ENCODE data around the gene ZCCHC3.

The ZCCHC3 gene

GRCh38 chr20:286508-286907, 10.9 kb upstream of the ZCCHC3 start:
- DNase-seq (ENCODE audit: low spot score): no peak

- DNase-seq (ENCODE audit: low spot score): no peak
These were observed 8.2 kb upstream of the ZCCHC3 start for GRCh38 chr20:288956-289692.

- no peak for DNase-seq (ENCODE audit: low spot score)
These were observed 7.7 kb upstream of the ZCCHC3 start for GRCh38 chr20:289693-290083.

GRCh38 chr20:290084-290831, 7.1 kb upstream of the ZCCHC3 start, which contains the start of gene C20orf96:
Gene C20orf96 (minus strand): TSS chr20:290750. CDS start chr20:290610, 140 bp downstream.
- DNase-seq (ENCODE audit: low spot score): peak; percentile 95

GRCh38 chr20:294602-295001, 2.8 kb upstream of the ZCCHC3 start:
- no peak for DNase-seq (ENCODE audit: low spot score)

- no peak for DNase-seq (ENCODE audit: low spot score)
These were observed 1.6 kb upstream of the ZCCHC3 start for GRCh38 chr20:295804-296203.

GRCh38 chr20:297925-298775, 780 bp downstream of the ZCCHC3 start:
- DNase-seq (ENCODE audit: low spot score): peak; percentile 51

- DNase-seq (ENCODE audit: low spot score): no peak
These were observed 1.5 kb downstream of the ZCCHC3 start for GRCh38 chr20:298776-299391.

- DNase-seq (ENCODE audit: low spot score): no peak
These were observed 3.1 kb downstream of the ZCCHC3 start for GRCh38 chr20:300345-300990.

- no peak for DNase-seq (ENCODE audit: low spot score)
These were observed 4.8 kb downstream of the ZCCHC3 start for GRCh38 chr20:301886-302848.

- no peak for DNase-seq (ENCODE audit: low spot score)
These were observed 8.4 kb downstream of the ZCCHC3 start for GRCh38 chr20:305745-306144.

GRCh38 chr20:308427-309038, 11.2 kb downstream of the ZCCHC3 start:
- no peak for DNase-seq (ENCODE audit: low spot score)

- no peak for DNase-seq (ENCODE audit: low spot score)
These were observed 12.0 kb downstream of the ZCCHC3 start for GRCh38 chr20:309306-309840.

GRCh38 chr20:309841-310644, 12.7 kb downstream of the ZCCHC3 start:
- DNase-seq (ENCODE audit: low spot score): peak; percentile 98

- DNase-seq (ENCODE audit: low spot score): no peak
These were observed 13.3 kb downstream of the ZCCHC3 start for GRCh38 chr20:310645-311044.

GRCh38 chr20:311609-312008, 14.2 kb downstream of the ZCCHC3 start:
- no peak for DNase-seq (ENCODE audit: low spot score)

GRCh38 chr20:312067-312466, 14.7 kb downstream of the ZCCHC3 start:
- no peak for DNase-seq (ENCODE audit: low spot score)

GRCh38 chr20:312866-313265, 15.5 kb downstream of the ZCCHC3 start:
- no peak for DNase-seq (ENCODE audit: low spot score)

GRCh38 chr20:313402-313801, 16.0 kb downstream of the ZCCHC3 start:
- no peak for DNase-seq (ENCODE audit: low spot score)

Data from germinal center (tissue), 1 donor.